KBM-7 (cell line): ENCODE data around the gene KDM5B.
A peak's percentile ranks its signal among the peaks of the same experiment; 100 is the strongest.

ENCODE experiments used
- DNase-seq: peaks from one replicate; pipeline ENCODE4 v3.0.0-alpha.2; 2015
- in situ Hi-C: fragments of 300-500 bp; cut with MboI; formaldehyde crosslinking; loops from 2 replicates; pipeline ENCODE4 v1.14.3; 2020; ENCODE audit warnings: low sequenced_read_pairs, low pct_unique_long_range_greater_than_20kb, mixed read lengths

KDM5B gene

GRCh38 chr1:202821467-202821866 is 13.2 kb upstream of the KDM5B start:
- DNase-seq = no peak
- in situ Hi-C loops = no loop called here

DNA sequence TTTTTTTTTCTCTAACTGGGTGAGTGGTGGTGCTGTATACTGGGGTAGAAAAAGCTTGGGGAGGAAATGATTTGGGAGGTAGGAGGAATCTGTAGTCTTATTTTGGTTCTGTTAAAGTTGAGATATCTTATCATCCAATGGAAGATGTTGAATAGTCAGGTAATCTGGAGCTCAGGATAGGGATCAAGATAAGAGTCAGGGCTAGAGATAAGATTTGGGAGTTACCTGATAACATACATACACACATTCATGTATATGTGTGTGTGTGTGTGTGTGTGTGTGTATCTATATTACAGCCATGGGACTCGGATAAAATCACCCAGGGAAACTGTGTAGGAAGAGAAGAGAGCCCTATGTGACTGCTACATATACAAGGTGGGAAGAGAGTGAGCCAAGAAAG is 10.6 kb upstream of the KDM5B start:
- DNase-seq = no peak
- in situ Hi-C loops = no loop called here

- in situ Hi-C loops = no loop called here
- DNase-seq = no peak
Measured at GRCh38 chr1:202815120-202815519, 6.9 kb upstream of the KDM5B start.

DNA sequence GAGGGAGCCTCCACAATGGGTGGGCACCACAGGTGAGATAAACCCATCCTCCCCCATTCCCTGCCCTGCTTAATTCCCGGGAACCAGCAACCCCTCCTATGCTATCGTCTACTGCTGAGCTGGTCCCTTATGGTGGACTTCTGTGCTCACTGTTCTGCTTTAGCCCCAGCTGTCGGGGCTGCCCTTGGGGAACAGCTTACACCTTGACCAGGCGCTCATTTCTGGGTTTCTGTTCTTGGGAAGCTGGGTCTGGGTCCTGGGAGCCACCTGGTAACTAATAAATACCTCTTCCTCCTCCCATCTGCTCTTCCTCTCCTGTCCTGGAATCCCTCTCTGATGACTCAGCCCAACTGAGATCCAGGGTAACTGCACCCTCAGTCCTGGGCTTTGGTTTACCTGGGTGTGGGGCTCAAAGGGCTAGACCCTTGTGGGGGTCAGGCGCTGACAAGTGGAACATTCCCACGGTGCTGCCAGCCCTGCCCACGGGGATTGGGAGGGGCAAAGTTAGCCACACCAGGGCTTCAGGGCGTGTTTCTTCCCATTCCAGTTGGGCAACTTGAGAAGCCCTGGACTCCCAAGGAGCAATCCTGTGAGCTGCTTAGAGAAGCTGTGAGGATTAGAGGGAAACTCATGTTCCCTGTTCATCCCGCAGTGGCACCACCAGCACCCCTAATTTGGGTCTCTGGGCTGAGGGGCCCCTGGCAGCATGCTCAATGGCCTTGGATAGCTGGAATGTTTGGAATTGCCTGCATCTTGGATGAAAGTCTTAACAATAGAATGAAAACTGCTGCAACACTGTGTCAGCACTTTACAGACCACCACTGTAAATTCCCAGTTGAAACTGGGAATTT is 4.2 kb upstream of the KDM5B start:
- no peak for DNase-seq
- in situ Hi-C loops = no loop called here

DNA sequence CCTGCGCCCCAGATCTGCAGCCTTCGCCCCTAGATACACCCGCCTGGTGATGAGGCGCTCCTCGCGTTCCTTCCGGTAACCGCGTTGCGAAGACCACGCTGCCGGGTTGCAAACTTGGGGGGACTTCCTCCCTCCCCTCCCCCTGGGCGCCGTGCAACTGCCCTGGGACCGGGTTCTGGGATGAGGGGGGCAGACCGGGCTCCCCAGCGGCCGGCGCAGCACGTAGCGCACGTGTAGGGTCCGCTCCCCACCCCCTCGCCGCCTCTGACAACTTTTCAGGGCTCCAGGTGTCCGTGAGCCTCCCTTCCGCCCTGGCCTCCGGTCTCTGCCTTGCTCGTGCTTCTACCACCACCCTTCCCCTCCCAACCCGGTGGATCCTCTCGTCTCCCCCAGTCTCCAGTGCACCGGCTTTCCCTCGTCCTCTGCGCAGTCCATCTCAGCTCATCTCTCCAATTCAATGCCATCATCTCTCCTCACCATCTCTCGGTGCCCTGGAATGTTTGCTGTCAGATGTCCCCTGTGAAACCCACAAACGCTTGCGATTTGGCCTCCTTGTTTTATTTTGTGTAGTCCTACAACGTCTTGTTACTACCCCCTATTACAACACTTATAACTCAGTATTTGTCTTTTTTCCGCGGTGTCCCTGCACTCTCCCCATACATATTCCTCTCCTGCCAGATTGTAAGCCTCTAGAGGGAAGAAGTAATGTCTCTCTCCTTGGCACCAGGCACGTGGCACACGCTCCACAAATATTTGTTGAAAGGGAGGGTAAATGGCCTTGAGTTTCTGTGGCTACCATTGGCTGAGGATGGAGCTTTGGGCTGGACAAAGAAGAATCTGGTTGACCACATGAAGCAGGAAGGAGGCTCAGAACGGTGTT is 3.3 kb upstream of the KDM5B start:
- in situ Hi-C loops = no loop called here
- no peak for DNase-seq

- in situ Hi-C loops = no loop called here
- DNase-seq = peak; percentile 94
Measured at GRCh38 chr1:202810615-202811295, 2.5 kb upstream of the KDM5B start, which contains the start of gene PCAT6. TSS of gene PCAT6 (plus strand) at chr1:202810954.

- in situ Hi-C loops = no loop called here
- DNase-seq = no peak
Measured at GRCh38 chr1:202810193-202810614, 2.0 kb upstream of the KDM5B start.

DNA sequence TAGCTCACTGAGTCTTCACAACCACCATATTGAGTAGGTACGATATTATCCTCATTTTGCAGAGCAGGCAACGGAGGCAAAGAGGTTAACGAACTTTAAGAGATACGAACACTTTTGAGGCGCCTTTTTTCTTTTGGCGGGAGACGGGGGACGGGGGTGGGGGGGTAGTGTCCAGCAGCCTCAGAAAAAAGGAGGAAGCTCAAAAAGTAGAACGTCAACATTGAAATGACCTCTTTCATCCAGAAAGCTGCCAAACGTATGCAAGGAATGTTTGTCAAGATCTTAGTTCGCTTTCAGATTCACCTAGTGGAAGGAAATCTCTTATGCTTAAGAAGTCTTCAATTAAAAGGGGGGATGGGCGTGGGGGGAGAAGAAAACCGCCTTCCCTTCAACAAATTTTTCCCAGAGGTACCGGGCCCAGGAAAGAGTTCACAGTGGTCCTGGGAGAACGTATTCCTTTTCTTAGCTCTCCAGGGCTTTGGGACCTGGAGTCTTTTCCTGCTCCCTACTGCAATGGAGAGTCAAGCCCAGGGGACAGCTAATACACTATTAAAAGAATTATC is 1.5 kb upstream of the KDM5B start:
- DNase-seq = no peak
- in situ Hi-C loops = no loop called here

DNA sequence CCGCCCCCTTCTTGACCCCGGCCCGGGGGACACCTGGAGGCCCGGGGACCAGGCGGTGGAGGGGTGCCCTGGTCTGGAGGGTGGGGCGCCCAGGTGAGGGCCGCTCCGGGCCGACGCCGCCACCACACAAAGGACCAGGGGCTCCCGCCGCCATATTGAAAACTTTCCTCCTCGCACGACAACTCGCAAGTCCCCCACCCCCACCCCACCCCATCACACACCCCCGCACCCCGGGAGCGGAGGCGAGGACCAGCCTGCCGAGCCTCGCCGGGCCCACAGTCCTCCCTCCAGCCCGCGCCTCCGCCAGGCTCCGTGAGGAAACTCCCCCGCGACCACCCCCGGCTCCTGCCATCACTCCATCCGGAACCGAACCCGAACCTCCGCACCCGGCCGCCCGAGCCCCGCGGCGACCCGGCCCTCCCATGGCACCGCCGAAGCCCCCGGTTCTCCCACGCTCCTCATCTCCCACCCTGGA is 733 bp downstream of the KDM5B start:
- in situ Hi-C loops = no loop called here
- no peak for DNase-seq

DNA sequence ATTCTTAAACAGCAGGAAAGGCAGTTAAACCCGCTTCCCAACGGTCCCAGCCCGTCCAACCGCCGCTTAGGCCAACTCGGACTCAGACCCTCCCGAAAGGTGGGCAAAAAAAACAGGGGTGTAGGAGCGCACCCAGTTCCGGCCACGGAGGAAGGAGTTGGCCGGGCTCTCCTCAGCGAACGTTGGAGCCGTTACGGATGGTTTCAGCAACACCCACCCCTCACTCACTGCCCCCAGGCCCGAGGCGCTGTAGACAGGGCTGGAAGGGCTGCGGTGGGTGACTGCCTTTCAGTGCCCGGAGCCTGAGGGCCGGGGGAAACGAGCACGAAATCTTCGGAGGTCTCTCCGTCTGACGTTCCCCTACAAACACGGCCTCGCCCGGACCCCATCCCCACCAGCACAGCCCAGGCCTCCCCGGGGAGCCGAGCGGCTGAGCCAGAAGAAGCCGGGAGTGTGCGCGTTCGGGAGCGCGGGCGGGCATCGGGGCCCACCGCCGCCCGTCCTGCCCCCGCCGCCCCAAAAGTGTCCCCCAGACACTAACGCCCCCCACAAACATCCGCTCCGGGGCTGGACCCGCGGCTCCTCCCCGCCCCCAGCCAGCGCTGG is 1.3 kb downstream of the KDM5B start:
- peak; percentile 63 for DNase-seq
- in situ Hi-C loops = no loop called here

DNA sequence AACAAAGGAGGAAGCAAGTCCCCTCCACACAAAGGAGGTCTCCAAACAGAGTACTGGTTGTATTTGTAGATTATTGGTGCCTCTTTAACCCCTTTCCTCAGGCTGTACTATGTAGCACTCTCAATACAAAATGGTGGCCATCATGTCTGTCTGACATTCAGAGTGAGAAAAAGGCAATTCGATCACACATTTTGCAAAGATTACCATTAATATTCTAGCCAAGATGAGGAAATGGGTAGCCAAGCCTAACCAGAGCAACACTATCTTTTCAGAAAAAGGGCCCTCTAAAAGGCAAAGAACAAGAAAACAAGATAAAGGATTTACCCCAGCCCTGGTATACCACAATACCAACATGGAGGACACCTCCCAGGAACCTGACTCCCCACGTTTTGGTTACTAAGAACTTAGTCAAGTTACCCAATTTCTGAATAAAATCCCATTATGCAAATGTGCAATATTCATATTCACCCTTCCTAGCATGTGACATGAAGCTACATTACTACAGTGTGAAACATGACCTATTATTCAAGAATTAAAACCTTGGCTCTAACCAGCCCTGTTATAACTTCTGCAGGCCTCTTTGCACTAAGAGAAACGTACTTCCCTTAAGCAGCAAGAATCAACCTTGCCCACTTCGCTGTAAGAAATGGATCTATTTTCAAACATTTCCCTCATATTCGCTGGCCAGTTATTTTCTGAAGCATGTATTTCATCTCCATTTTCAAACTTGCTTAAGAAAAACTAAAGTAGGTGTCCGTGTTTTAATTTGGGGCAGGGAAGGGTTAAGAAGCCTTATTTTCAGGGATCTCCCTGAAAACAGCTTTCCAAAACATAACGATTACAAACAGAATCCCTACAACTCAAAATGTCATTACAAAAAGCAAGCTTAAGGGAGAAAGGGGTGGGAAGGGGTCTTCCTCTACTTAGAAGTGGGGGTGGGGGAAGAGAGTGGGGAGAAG is 2.1 kb downstream of the KDM5B start:
- peak; percentile 45 for DNase-seq
- in situ Hi-C loops = no loop called here

DNA sequence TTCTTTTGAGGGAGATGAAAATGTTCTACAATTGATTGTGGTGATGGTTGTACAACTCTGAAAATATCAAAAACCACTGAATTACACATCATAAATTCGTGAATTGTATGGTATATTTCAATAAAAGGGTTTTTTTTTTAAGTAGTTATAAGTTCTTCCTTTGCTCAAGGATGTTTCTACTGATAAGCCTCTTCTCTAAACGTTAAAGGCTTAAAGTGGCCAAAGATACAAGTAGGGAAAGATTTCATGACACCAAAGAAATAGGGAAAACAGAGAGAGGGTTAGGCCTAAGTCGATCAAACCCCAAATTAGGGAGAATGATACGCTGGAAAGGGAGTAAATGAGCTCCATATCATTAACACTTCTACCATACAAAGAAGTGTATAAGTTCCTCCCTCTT is 4.1 kb downstream of the KDM5B start:
- in situ Hi-C loops = no loop called here
- DNase-seq = no peak

GRCh38 chr1:202802998-202803932 is 5.0 kb downstream of the KDM5B start:
- peak; percentile 39 for DNase-seq
- in situ Hi-C loops = no loop called here

DNA sequence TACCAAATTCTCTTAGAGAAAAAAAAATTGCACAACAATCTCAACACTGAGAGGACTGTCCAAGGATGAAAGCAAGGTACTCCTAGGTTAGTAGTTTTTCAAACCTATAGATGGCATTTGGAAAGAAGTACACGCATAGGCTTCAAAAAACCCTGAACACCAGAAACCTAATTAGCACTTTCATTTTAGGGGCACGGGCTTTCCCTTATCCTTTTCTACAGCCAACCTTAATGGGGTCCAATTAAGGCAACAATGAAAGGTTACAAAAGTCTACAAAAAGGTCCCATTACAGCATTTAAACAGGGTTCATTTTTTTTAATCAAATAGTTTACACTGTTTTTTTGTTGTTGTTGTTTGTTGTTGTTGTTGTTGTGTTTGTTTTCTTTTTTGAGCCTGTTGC is 6.2 kb downstream of the KDM5B start:
- no peak for DNase-seq
- in situ Hi-C loops = no loop called here

DNA sequence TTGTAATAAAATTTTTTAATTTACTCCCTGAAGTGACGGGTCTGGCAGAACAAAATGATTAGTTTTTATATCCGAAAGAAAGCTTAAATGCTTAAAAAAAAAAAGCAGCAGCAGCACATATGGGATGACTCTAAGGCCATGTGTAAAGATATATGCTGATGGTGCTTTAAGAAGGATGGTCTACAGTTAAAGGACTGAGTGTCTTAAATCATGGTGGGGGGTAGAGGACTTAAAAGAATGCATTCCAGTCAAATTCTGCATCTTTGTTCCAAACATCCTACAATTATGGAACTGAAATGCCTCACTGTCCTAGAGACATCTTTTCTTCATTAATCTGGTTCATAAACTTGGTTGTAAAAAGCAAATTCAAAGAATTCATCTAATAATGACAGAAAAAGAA is 7.0 kb downstream of the KDM5B start:
- no peak for DNase-seq
- in situ Hi-C loops = no loop called here

DNA sequence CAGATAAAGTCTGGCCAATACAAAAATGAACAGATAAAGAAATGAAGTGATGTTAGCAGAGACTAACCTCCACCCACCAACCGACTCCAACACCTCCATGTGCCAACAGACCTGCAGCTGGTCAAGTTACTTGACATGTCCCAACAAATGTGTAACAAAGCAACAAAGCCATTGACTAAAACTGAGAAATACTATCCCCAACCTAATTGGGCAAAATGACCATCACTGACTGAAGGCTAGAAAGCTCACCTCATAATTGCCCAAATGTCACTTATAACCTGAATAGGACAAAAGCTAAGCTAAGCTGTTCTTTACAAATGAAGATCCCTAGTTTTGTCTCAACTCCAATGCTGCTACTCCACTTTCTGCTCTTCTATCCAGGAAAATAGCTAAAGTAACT is 7.5 kb downstream of the KDM5B start:
- DNase-seq = no peak
- in situ Hi-C loops = no loop called here

DNA sequence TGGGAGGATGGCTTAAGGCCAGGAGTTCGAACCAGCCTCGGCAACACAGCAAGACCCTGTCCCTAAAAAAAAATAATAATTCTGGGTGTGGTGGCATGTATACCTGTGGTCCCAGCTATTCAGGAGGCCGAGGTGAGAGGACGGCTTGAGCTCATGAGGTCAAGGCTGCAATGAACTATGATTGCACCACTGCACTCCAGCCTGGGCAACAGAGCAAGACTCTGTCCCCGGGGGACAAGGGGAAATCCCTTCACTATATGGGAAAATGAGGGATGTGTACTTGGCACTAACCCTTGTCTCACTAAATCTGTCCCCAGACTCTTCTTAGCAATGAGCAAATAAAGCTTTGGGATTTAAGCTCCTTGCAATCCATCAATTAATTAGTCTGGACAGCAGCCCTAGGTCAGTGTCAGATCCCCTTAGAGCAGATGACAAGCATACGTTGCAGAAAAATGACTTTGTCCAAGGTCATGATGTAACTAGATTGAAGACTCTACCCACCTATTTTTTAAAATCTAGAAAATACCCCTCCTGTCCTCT is 9.4 kb downstream of the KDM5B start:
- in situ Hi-C loops = no loop called here

More for the DNA sequence above, 9.4 kb downstream of the KDM5B start:
- no peak for DNase-seq
